Endothelial cell of umbilical vein (primary cell): Measurements from ENCODE around the gene SEC63. TPM values are rescaled to one million over a fixed set of nuclear protein-coding genes. Genes with fewer than 3 reads are reported as not detected.
"Not testable (repeated sequence)": the region's sequence is repeated elsewhere in the genome, so short reads cannot be mapped to it uniquely, and the experiment has no call there.

Experiments used
- BruUV-seq: library from RNA; stranded (reverse); fragments of 400-500 nt; replicated peaks from 2 replicates; lab custom pipeline; 2021; lab: Mats Ljungman, UMichigan
- CTCF ChIA-PET: fragments of 300-600, 350-600 bp; sonication (Branson Sonifier 250); formaldehyde crosslinking; loops from one replicate; lab custom pipeline; 2021; ENCODE audit warnings: antibody characterized with exemption, inconsistent platforms; lab: Charles Lee
- POLR2A ChIA-PET: fragments of 300-600, 350-600 bp; sonication (Branson Sonifier 250); formaldehyde crosslinking; loops from one replicate; lab custom pipeline; 2021; ENCODE audit warnings: antibody characterized with exemption, inconsistent platforms; lab: Charles Lee
- DNase-seq: peaks from one replicate; pipeline ENCODE4 v3.0.0-alpha.2; 2011; ENCODE audit warnings: low read depth, low spot score
- FAIRE-seq: peaks from 2 replicates; lab custom pipeline; 2011; peaks lifted over from hg19 to GRCh38; lab: Jason Lieb, UNC
- H2AFZ ChIP-seq: 2 replicates; pipeline ENCODE4 v1.6.0; 2012; ENCODE audit warnings: low read depth, low read length, control low read depth, inconsistent platforms
- H3K27ac ChIP-seq: 2 replicates; pipeline ENCODE4 v1.5.1; 2011; ENCODE audit warnings: low read depth, mild to moderate bottlenecking, control low read depth, low read length, moderate library complexity; ENCODE audit not compliant: insufficient read depth
- H3K27me3 ChIP-seq, 2 experiments: 2 replicates each; pipeline versions ENCODE4 v1.6.0 to v1.6.1; 2011; ENCODE audit warnings: low read length in 2 of 2, mixed read lengths in 1 of 2; ENCODE audit not compliant: control insufficient read depth in 2 of 2, insufficient read depth in 2 of 2
- H3K36me3 ChIP-seq, 2 experiments: 2 replicates in 1 of 2; 3 replicates in 1 of 2; pipeline ENCODE4 v1.5.1; 2011; ENCODE audit warnings: low read length in 2 of 2, mild to moderate bottlenecking in 1 of 2, moderate library complexity in 1 of 2; ENCODE audit not compliant: control insufficient read depth in 2 of 2, insufficient read depth in 2 of 2; ENCODE audit errors: extremely low read depth in 1 of 2
- H3K4me1 ChIP-seq: 3 replicates; pipeline ENCODE4 v1.5.1; 2011; ENCODE audit warnings: mild to moderate bottlenecking, low read length; ENCODE audit not compliant: control insufficient read depth, insufficient read depth; ENCODE audit errors: extremely low read depth
- H3K4me2 ChIP-seq: 2 replicates; pipeline ENCODE4 v1.6.1; 2011; ENCODE audit warnings: low read length, control low read depth, mixed read lengths; ENCODE audit not compliant: insufficient read depth
- H3K4me3 ChIP-seq, 3 experiments: fragments of 200-600 bp in 1 of 3; sonication (generic), shearing (Covaris generic) in 1 of 3; replicated peaks in 1 of 3; 2 replicates each; pipeline ENCODE4 v1.5.1; 2011 to 2016; ENCODE audit warnings: control low read depth in 3 of 3, low read length in 3 of 3, mild to moderate bottlenecking in 2 of 3, inconsistent platforms in 1 of 3, low read depth in 1 of 3, moderate library complexity in 1 of 3; ENCODE audit not compliant: insufficient read depth in 1 of 3
- H3K79me2 ChIP-seq: 2 replicates; pipeline ENCODE4 v1.6.0; 2012; ENCODE audit warnings: low read length, inconsistent platforms; ENCODE audit not compliant: control insufficient read depth, insufficient read depth
- H3K9ac ChIP-seq: replicated peaks from 2 replicates; pipeline ENCODE3; 2011; ENCODE audit warnings: low read length, control low read depth; ENCODE audit not compliant: insufficient read depth; ENCODE audit errors: extremely low read depth
- H3K9me1 ChIP-seq: replicated peaks from 3 replicates; pipeline ENCODE4 v1.6.0; 2011; ENCODE audit warnings: mild to moderate bottlenecking, low read length; ENCODE audit not compliant: control insufficient read depth, insufficient read depth; ENCODE audit errors: extremely low read depth
- H3K9me3 ChIP-seq: replicated peaks from 2 replicates; pipeline ENCODE4 v1.5.1; 2012; ENCODE audit warnings: low read length, inconsistent platforms; ENCODE audit not compliant: control insufficient read depth, insufficient read depth
- H4K20me1 ChIP-seq: replicated peaks from 2 replicates; pipeline ENCODE3; 2011; ENCODE audit warnings: mild to moderate bottlenecking, low read length; ENCODE audit not compliant: control insufficient read depth, insufficient read depth; ENCODE audit errors: extremely low read depth
- EZH2 ChIP-seq: IDR thresholded peaks from 2 replicates; pipeline ENCODE4 v1.6.1; 2012; ENCODE audit warnings: borderline replicate concordance, low read depth, mild to moderate bottlenecking, moderate library complexity, low read length, inconsistent platforms; ENCODE audit not compliant: severe bottlenecking
- FOS ChIP-seq: IDR thresholded peaks from 2 replicates; pipeline ENCODE4 v1.6.1; 2011; ENCODE audit warnings: mild to moderate bottlenecking, low read length, moderate library complexity, borderline replicate concordance; ENCODE audit not compliant: insufficient read depth
- GATA2 ChIP-seq: IDR thresholded peaks from 2 replicates; pipeline ENCODE4 v1.7.0; 2011; ENCODE audit warnings: low read depth, mild to moderate bottlenecking, moderate library complexity, mixed read lengths, low read length; ENCODE audit not compliant: insufficient read length, insufficient read depth
- JUN ChIP-seq: IDR thresholded peaks from 2 replicates; pipeline ENCODE4 v1.6.1; 2011; ENCODE audit warnings: borderline replicate concordance, low read depth; ENCODE audit not compliant: insufficient read length, insufficient read depth
- MAX ChIP-seq: IDR thresholded peaks from 2 replicates; pipeline ENCODE4 v1.6.1; 2011; ENCODE audit not compliant: insufficient read depth, insufficient read length
- MYC ChIP-seq: IDR thresholded peaks from one replicate; pipeline ENCODE4 v1.6.1; 2011; ENCODE audit warnings: mild to moderate bottlenecking, low read depth, low read length
- POLR2A ChIP-seq: IDR thresholded peaks from 2 replicates; pipeline ENCODE4 v1.6.1; 2012; ENCODE audit warnings: low read depth, mild to moderate bottlenecking, control low read depth, low read length
- POLR2AphosphoS5 ChIP-seq: IDR thresholded peaks from 2 replicates; pipeline ENCODE4 v1.6.1; 2012; ENCODE audit warnings: low read depth, mild to moderate bottlenecking, control low read depth, low read length, moderate library complexity; ENCODE audit not compliant: insufficient read depth
- dilution Hi-C: fragments of 300-500 bp; cut with MboI; formaldehyde crosslinking; loops from one replicate; pipeline ENCODE4 v1.15.0; 2019; ENCODE audit warnings: low sequenced_read_pairs; ENCODE audit not compliant: extremely low pct_ligation_motif_present
- intact Hi-C: fragments of 100-400 bp; cut with micrococcal nuclease; formaldehyde crosslinking; loops from one replicate; pipeline ENCODE4 v1.10.0; 2022
- polyA plus RNA-seq, 4 experiments: library from polyadenylated mRNA; depleted of rRNA in 3 of 4; stranded (reverse) in 3 of 4; unstranded in 1 of 4; fragments of >200 nt; gene quantifications; 2 replicates each; pipeline versions ENCODE4 v1.2.1 to v1.2.3, GENCODE V29; 2011 to 2012; ENCODE audit warnings: missing spikeins in 1 of 4
- total RNA-seq: library from RNA; stranded (reverse); gene quantifications from 2 replicates; pipeline ENCODE4 v1.2.3, GENCODE V29; 2021
- TF ChIP-seq, protein P1 (sequence below), 2 donors: IDR thresholded peaks; 1 replicate in 1 of 2; 2 replicates in 1 of 2; pipeline ENCODE4 v1.5.1; 2011; ENCODE audit warnings: low read length in 2 of 2, mild to moderate bottlenecking in 2 of 2, moderate library complexity in 2 of 2, control low read depth in 1 of 2, inconsistent platforms in 1 of 2, low read depth in 1 of 2; ENCODE audit not compliant: insufficient read depth in 1 of 2; ENCODE audit errors: extremely low read depth in 1 of 2

Gene SEC63
- total and polyA plus RNA-seq, 2 donors (not counting 3 experiments of a cell fraction or from before 2014, with no cell fraction given), result 14.8 to 132 TPM

- POLR2A ChIA-PET, result no interaction called here
- intact Hi-C loops, result no loop called here
- H3K27ac ChIP-seq, result no peak overlapping the region
Measured at GRCh38 chr6:107917451-107918375, 40.3 kb downstream of the SEC63 start.

GRCh38 chr6:107916961-107917360 is 41.0 kb downstream of the SEC63 start:
- H3K27ac ChIP-seq, H3K27me3 ChIP-seq, H3K9me3 ChIP-seq, H3K9me1 ChIP-seq, H2AFZ ChIP-seq, H3K4me2 ChIP-seq, dilution Hi-C loops, H3K4me3 ChIP-seq, DNase-seq, H3K9ac ChIP-seq, intact Hi-C loops, H4K20me1 ChIP-seq, CTCF ChIA-PET, POLR2A ChIA-PET, H3K4me1 ChIP-seq, BruUV-seq, FAIRE-seq: not testable (repeated sequence)
- Histone ChIP-seq H3K36me3 (peaks cover 3 to 15% of the 10 kb centered on the region in 2 experiments), H3K79me2 (peaks cover 10% of the 10 kb centered on the region)

More at GRCh38 chr6:107917451-107918375, 40.3 kb downstream of the SEC63 start:
- H3K4me1 ChIP-seq, result no peaks in the 10 kb centered on the region
- TF ChIP-seq MYC (no peak), FOS (no peak), GATA2 (no peak), POLR2A (no peak), EZH2 (no peak), MAX (no peak), POLR2AphosphoS5 (no peak), JUN (no peak)
- TF ChIP-seq, protein P1, sequence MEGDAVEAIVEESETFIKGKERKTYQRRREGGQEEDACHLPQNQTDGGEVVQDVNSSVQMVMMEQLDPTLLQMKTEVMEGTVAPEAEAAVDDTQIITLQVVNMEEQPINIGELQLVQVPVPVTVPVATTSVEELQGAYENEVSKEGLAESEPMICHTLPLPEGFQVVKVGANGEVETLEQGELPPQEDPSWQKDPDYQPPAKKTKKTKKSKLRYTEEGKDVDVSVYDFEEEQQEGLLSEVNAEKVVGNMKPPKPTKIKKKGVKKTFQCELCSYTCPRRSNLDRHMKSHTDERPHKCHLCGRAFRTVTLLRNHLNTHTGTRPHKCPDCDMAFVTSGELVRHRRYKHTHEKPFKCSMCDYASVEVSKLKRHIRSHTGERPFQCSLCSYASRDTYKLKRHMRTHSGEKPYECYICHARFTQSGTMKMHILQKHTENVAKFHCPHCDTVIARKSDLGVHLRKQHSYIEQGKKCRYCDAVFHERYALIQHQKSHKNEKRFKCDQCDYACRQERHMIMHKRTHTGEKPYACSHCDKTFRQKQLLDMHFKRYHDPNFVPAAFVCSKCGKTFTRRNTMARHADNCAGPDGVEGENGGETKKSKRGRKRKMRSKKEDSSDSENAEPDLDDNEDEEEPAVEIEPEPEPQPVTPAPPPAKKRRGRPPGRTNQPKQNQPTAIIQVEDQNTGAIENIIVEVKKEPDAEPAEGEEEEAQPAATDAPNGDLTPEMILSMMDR (IDR thresholded peaks at IDR 0.05; ENCODE audit: extremely low read depth in 1 of 2, insufficient read depth in 1 of 2, low read depth in 1 of 2, low read length in 2 of 2), result no peak
- H3K36me3 ChIP-seq, result peaks cover 3 to 10% of the 10 kb centered on the region in 2 experiments
- no peak overlapping the region for H3K4me2 ChIP-seq
- H3K27me3 ChIP-seq, result no peaks in the 10 kb centered on the region
- H3K9ac ChIP-seq, result no peak overlapping the region
- dilution Hi-C loops, result no loop called here
- no peak overlapping the region for H2AFZ ChIP-seq
- DNase-seq (no peak), FAIRE-seq (no peak)
- no peaks in the 10 kb centered on the region for H3K9me1 ChIP-seq
- BruUV-seq, result no TSS peak
- no peaks in the 10 kb centered on the region for H4K20me1 ChIP-seq
- H3K4me3 ChIP-seq, result no peak overlapping the region
- CTCF ChIA-PET, result no interaction called here
- peaks cover 13% of the 10 kb centered on the region for H3K79me2 ChIP-seq
- H3K9me3 ChIP-seq, result no peaks in the 10 kb centered on the region
